Spleen (tissue), 11 donors: Measurements from ENCODE around the gene SECISBP2. TPM values are rescaled to one million over a fixed set of nuclear protein-coding genes. Genes with fewer than 3 reads are reported as not detected.

ENCODE experiments used
- DNase-seq: peaks from one replicate; pipeline ENCODE4 v3.0.0-alpha.2; 2020
- H3K27ac ChIP-seq, 8 donors: fragments of 200-600 bp; sonication (generic) in 7 of 8; 1 replicate in 4 of 8; 2 replicates in 4 of 8; pipeline versions ENCODE4 v1.5.0 to v1.8.0; 2016 to 2021; ENCODE audit warnings: inconsistent platforms in 4 of 8, mild to moderate bottlenecking in 4 of 8, moderate library complexity in 1 of 8
- H3K27me3 ChIP-seq, 7 donors: fragments of 200-600 bp; sonication (generic) in 6 of 7; replicated peaks in 1 of 7; 1 replicate in 4 of 7; 2 replicates in 3 of 7; pipeline versions ENCODE4 v1.5.0 to v1.8.0; 2016 to 2021; ENCODE audit warnings: inconsistent platforms in 3 of 7, mild to moderate bottlenecking in 1 of 7
- H3K36me3 ChIP-seq, 6 donors: fragments of 200-600 bp; sonication (generic) in 5 of 6; 1 replicate in 4 of 6; 2 replicates in 2 of 6; pipeline versions ENCODE4 v1.5.0 to v1.8.0; 2016 to 2021; ENCODE audit warnings: inconsistent platforms in 2 of 6
- H3K4me1 ChIP-seq, 6 donors: fragments of 200-600 bp; sonication (generic) in 5 of 6; 1 replicate in 3 of 6; 2 replicates in 3 of 6; pipeline versions ENCODE4 v1.5.0 to v1.8.0; 2016 to 2021; ENCODE audit warnings: inconsistent platforms in 3 of 6
- H3K4me3 ChIP-seq, 8 donors: fragments of 200-600 bp; sonication (generic) in 7 of 8; 1 replicate in 4 of 8; 2 replicates in 4 of 8; pipeline versions ENCODE4 v1.5.0 to v1.8.0; 2016 to 2021; ENCODE audit warnings: inconsistent platforms in 4 of 8, mild to moderate bottlenecking in 4 of 8, moderate library complexity in 2 of 8
- H3K9me3 ChIP-seq, 8 donors: fragments of 200-600 bp; sonication (generic) in 7 of 8; 1 replicate in 4 of 8; 2 replicates in 4 of 8; pipeline versions ENCODE4 v1.5.0 to v1.8.0; 2016 to 2021; ENCODE audit warnings: inconsistent platforms in 4 of 8
- POLR2A ChIP-seq, 3 donors: fragments of 450-650 bp; IDR thresholded peaks; one replicate each; pipeline ENCODE4 v1.5.1; 2017; ENCODE audit warnings: antibody characterized with exemption in 3 of 3, mild to moderate bottlenecking in 1 of 3
- POLR2AphosphoS5 ChIP-seq, 3 donors: sonication (generic); formaldehyde crosslinking; IDR thresholded peaks; one replicate each; pipeline ENCODE4 v1.5.1; 2017; ENCODE audit warnings: antibody characterized with exemption in 3 of 3
- WGBS, 5 donors: extraction: QIAGEN DNeasy Blood & Tissue Kit in 3 of 5; methylation state at CpG; one replicate each; pipeline versions ENCODE4 v1.1.5 to v1.1.7; 2013 to 2018; 5-methylcytosine and 5-hydroxymethylcytosine counted together
- intact Hi-C: fragments of 100-400 bp; cut with DNase I; formaldehyde crosslinking; loops from one replicate; pipeline ENCODE4 v1.15.0; 2023; ENCODE audit warnings: low total_unique reads
- polyA plus RNA-seq, 3 donors: library from polyadenylated mRNA; stranded (reverse); fragments of 200-250 nt; gene quantifications; one replicate each; pipeline ENCODE4 v1.2.1, GENCODE V29; 2013
- total RNA-seq, 7 donors: library from RNA; depleted of rRNA in 3 of 7; stranded (reverse); fragments of >200 nt in 3 of 7; fragmentation: NEBNext Ultra II Directional in 4 of 7; extraction: Animal tissue kit (Norgen Biotek cat#: 25700) in 4 of 7; gene quantifications; one replicate each; pipeline versions ENCODE4 v1.1.0 to v1.2.1, GENCODE V29; 2016 to 2021
- TF ChIP-seq, protein P1 (sequence below), 11 experiments: fragments of 200-600 bp in 7 of 11; fragments of 450-650 bp in 4 of 11; sonication (generic) in 4 of 11; IDR thresholded peaks in 8 of 11; conservative IDR thresholded peaks in 3 of 11; 1 replicate in 7 of 11; 2 replicates in 4 of 11; pipeline versions ENCODE4 v1.4.0 to v1.8.0; 2016 to 2021; ENCODE audit warnings: antibody characterized with exemption in 11 of 11, inconsistent platforms in 4 of 11, mild to moderate bottlenecking in 1 of 11
- donor health status: healthy with polysubstance abuse.
- donor health status: DM: no; HTN: no; CAD: no; lungs with moderate emphysema.
- donor health status: DM: no; HTN: no; CAD: no.
- donor health status: Bipolar disorder and iron deficiency.
- donor health status: healthy.
- donor health status: DM: no; HTN: no; CAD: no.
- donor health status: DM: yes; HTN: yes; CAD: no.

The SECISBP2 gene
- total and polyA plus RNA-seq, 10 donors = 20.7 to 117 (median 82.3) TPM

DNA sequence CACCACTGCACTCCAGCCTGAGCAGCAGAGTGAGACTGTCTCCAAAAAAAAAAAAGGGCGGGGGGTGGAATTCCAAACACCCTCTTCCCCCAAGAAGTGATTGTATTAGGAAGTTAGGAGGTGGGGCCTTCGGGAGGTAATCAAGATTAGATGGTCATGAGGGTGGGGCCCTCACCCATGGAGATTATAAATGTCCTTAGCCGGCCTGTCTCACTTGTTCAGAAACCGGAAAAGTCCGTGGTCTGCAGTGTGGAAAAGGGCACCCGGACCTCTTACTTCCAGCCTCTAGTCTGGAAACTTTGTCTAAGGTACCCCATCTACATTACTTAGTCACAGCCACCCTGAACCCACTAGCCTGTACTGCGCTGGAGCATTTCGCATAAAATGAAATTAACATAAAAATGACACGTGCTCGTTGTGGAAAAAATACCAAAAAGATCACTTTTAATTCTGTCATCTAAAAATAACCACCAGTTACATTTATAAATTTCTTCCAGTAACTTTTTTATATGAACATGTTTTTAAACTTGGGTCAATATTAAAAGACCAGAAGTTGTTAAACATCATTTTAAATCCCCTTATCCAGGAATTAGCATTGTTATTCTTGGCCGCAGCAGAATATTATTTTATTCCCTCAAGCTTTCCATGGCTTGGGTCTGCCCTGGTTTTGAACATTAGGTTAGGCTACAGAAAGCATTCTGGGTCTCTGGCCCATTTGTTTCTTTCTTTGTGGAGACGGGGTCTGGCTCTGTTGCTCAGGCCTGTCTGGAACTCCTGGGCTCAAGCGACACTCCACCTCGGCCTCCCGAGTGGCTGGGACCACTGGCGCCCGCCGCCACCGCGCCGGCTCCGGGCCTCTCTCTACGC is 8.5 kb upstream of the SECISBP2 start:
- peak in 1 of 3 donors; percentile 27 for TF ChIP-seq POLR2AphosphoS5 (IDR thresholded peaks at IDR 0.05)
- TF ChIP-seq, protein P1, sequence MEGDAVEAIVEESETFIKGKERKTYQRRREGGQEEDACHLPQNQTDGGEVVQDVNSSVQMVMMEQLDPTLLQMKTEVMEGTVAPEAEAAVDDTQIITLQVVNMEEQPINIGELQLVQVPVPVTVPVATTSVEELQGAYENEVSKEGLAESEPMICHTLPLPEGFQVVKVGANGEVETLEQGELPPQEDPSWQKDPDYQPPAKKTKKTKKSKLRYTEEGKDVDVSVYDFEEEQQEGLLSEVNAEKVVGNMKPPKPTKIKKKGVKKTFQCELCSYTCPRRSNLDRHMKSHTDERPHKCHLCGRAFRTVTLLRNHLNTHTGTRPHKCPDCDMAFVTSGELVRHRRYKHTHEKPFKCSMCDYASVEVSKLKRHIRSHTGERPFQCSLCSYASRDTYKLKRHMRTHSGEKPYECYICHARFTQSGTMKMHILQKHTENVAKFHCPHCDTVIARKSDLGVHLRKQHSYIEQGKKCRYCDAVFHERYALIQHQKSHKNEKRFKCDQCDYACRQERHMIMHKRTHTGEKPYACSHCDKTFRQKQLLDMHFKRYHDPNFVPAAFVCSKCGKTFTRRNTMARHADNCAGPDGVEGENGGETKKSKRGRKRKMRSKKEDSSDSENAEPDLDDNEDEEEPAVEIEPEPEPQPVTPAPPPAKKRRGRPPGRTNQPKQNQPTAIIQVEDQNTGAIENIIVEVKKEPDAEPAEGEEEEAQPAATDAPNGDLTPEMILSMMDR (IDR thresholded peaks at IDR 0.05 in 8 of 11, conservative IDR thresholded peaks at IDR 0.05 in 3 of 11) = no peak
- DNase-seq = no peak
- Histone ChIP-seq H3K27me3 (no peaks in the 10 kb centered on the region), H3K27ac (peak overlapping the region; percentile 97 to 100 (median 100)), H3K9me3 (no peaks in the 10 kb centered on the region), H3K4me3 (peak overlapping the region; percentile 43 to 95 (median 75)), H3K4me1 (peaks cover 18 to 58% (median 41%) of the 10 kb centered on the region in 6 donors), H3K36me3 (peaks cover 0 to 3% (median 0%) of the 10 kb centered on the region in 6 donors)
- intact Hi-C loops = no loop called here
- 20 to 28% (median 23%) methylated on average over 23 of the region's 23 CpGs for whole genome bisulfite sequencing, 5 donors

DNA sequence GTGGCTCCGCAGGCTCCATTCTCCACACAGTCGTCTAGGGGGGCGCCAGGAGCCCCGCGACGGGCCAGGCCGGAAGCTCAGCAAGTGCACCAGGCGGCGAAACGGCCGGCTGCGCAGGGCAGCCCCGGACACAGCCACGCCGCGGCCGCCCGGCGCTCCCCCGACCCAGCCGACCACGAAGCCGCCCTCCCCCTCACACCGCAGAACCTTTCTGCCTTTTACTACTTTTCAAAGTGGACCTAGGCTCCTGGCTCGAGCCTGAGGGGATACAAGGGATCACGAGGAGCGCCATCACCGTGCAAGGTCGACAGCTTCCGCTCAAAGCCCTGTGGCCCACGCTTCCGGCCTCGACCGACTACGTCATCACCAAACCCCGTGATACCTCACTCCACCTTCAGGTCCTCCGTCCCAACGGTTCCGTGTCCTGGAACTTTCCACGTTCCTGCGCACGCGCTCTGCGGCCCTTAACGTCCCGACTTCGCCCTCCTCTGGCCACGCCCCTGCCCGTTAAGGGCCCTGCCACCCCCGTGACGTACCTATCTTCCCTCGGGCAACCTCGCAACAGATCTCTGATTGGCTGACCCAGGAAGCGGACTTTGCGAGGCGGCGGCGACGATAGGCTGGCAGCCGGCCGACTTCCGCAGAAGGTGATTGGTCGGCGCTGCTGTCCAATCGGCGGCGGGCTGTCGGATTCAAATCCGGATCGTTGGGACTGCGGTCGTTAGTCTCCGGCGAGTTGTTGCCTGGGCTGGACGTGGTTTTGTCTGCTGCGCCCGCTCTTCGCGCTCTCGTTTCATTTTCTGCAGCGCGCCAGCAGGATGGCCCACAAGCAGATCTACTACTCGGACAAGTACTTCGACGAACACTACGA is 7.6 kb upstream of the SECISBP2 start, which contains the start of gene CKS2:
CKS2 (plus strand) TSS at position 721 of the 871 bp plus-strand sequence; CDS start at position 819, 98 bp downstream.
- no peaks in the 10 kb centered on the region for H3K9me3 ChIP-seq
- H3K36me3 ChIP-seq = peaks cover 0 to 12% (median 1%) of the 10 kb centered on the region in 6 donors
- peak; percentile 71 to 98 (median 92) for TF ChIP-seq POLR2A (IDR thresholded peaks at IDR 0.05)
- TF ChIP-seq POLR2AphosphoS5 (IDR thresholded peaks at IDR 0.05) = peak; percentile 97 to 99 (median 98)
- TF ChIP-seq, protein P1 (IDR thresholded peaks at IDR 0.05 in 8 of 11, conservative IDR thresholded peaks at IDR 0.05 in 3 of 11) = peak in 4 of 11 experiments; percentile 4 to 34 (median 24)
- peak within 1 kb of the TSS; percentile 63 to 95 (median 76) for H3K4me3 ChIP-seq
- DNase-seq = peak; percentile 100
- peak within 1 kb of the TSS; percentile 97 to 100 (median 100) for H3K27ac ChIP-seq
- 0 to 1% (median 0%) methylated on average over 47 to 86 of the region's 86 CpGs for WGBS, 5 donors
- H3K4me1 ChIP-seq = peaks cover 18 to 58% (median 41%) of the 10 kb centered on the region in 6 donors
- intact Hi-C loops = no loop called here
- H3K27me3 ChIP-seq = no peaks in the 10 kb centered on the region

DNA sequence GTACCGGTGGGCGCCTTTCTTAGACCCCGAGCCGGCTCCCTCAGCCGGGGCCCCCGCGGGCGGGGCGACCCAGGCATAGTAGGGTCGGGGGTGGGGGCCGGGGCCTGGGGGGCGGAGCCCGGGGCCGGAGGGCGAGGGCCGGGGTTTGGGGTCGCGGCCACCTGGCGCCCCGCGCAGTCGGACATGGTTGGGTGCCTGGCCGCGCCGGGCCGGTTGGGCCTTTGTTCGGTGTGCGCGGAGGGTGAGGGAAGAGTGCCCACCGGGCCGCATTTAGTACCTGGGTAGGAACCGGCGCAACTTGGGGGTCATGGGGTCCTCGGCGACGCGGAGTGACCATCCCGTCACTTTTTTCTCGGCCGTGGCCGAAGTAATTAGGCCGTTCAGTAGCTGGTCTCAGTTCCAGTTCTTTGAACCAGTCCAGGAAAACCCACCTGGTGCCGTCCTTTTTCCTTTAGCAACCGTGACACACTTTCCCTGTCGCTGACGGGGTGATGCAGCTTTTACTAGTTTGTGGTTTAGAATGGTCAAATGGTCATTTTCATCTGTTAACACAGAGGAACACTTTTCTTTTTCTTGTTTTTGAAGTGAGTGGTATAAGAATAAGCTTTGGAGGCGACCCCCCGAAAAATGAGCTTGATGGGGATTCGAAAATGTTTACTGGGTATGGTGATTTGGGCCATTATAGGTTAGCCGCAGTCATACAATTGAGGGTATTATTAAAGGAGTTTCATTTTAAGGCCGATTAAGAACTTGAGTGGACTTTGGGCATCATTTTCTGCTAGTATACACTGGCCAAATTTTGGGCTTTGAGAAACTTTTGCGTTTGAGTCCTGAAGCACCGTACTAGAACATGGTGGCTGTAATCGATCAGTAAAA is 6.7 kb upstream of the SECISBP2 start:
- peak overlapping the region; percentile 59 to 100 (median 99) for H3K27ac ChIP-seq

More for the DNA sequence above, 6.7 kb upstream of the SECISBP2 start:
- DNase-seq = no peak
- WGBS, 5 donors = 0 to 1% (median 0%) methylated on average over 24 to 54 of the region's 54 CpGs
- H3K27me3 ChIP-seq = no peaks in the 10 kb centered on the region
- TF ChIP-seq POLR2A (IDR thresholded peaks at IDR 0.05) = no peak
- no peak for TF ChIP-seq POLR2AphosphoS5 (IDR thresholded peaks at IDR 0.05)
- TF ChIP-seq, protein P1 (IDR thresholded peaks at IDR 0.05 in 8 of 11, conservative IDR thresholded peaks at IDR 0.05 in 3 of 11) = no peak
- H3K4me1 ChIP-seq = peaks cover 18 to 58% (median 41%) of the 10 kb centered on the region in 6 donors
- H3K36me3 ChIP-seq = peaks cover 0 to 21% (median 5%) of the 10 kb centered on the region in 6 donors
- H3K4me3 ChIP-seq = peak overlapping the region; percentile 63 to 95 (median 76)
- intact Hi-C loops = no loop called here
- H3K9me3 ChIP-seq = no peaks in the 10 kb centered on the region
